Epithelial cell of prostate (primary cell): ENCODE data around the gene LDLR.
"Not testable (repeated sequence)": the region's sequence is repeated elsewhere in the genome, so short reads cannot be mapped to it uniquely, and the experiment has no call there.

ENCODE experiments used
- DNase-seq: peaks from one replicate; pipeline ENCODE4 v3.0.0-alpha.2; 2011; ENCODE audit warnings: low read depth, low spot score
- H3K27ac ChIP-seq: fragments of 450-650 bp; 2 replicates; pipeline ENCODE4 v1.5.1; 2017; ENCODE audit warnings: mild to moderate bottlenecking

LDLR gene

DNA sequence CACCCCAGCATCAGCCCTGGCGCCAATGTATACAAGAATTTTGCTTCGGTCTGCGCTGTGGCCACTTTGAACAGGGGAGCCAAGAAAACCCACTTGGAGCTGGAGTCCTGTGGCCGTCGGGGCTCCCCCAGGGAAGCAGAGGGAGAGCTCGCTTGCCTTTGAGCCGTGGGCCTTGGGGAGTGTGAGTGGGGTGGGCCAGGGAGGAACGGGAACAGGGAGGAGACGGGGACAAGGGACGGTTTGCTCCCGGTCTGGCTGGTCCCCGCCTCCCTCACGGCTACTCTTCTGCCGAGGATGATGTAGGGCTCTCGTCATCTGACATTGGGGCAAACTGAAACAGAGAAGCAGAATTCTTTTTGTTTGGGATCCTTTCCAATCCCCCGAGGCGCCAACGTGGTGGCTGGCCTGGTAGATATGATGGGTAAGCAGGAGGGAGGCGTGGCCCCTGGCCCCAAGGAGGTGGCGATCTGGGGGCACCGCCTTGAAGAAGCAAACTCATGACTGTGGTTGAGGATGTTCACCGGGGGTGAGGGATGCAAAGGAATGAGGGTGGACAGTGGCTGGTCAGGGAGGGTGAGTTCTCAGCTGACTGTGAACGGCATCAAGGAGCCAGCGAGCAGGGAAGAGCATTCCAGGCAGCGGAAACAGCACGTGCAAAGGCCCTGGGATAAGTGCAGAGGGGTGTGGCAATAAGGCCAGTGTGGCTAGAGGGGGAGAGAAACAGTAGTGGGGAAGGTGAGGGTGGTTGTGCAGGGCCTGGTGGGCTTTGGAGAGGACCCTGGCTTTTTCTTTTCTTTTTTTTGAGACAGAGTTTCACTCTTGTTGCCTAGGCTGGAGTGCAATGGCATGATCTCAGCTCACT, 77.2 kb downstream of the LDLR start:
- no peak for DNase-seq
- no peak overlapping the region for H3K27ac ChIP-seq

DNA sequence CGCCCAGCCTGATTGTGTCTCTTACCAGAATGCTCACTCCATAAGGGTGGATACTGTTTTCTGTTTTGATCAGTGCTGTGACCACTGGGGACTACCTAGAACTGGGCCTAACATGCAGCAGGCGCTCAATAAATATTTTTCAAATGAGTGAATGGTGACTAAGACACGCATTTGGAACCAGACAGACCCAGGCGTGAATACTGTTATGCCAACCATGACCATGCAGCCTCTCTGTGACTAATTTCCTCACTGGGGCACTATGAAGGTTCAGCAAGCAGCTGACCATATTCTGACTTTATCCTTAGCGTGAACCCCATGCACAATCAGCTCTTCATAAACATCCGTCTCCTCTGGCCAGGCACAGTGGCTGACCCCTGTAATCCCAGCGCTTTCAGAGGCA, 79.3 kb downstream of the LDLR start:
- DNase-seq, result peak; percentile 89
- H3K27ac ChIP-seq, result peak overlapping the region; percentile 94

DNA sequence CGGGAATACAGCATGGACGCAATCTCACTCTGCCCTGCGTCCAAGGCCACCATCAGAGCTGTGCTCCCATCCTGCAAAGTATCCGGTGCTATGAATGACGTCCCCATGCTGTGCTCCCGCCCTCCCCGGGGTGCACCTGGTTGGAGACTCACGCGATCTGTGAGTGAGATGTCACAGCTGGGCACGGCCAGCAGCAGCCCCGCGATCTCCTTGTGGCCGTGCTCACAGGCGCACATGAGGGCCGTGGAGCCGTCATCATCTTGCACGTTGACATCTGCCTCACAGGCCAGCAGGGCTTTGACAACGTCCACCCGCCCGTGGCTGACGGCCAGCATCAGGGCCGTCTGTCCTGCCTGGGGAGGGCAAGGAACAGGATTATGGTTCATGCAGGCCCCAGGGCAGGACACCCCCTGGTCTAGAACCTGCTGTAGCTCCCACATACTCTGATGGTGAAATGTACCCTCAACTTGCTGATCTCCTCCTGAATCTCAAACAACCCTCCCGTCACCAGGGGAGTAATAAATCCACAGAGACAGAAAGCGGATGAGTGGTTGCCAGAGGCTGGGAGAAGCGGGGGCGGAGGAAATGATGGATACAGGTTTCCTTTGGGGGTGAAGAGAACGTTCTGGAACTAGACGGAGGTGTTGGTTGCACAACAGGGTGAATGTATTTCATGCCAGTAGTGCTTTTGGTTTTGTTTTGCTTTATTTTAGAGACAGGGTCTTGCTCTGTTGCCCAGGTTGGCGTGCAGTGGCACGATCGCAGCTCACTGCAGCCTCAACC, 80.8 kb downstream of the LDLR start:
- DNase-seq, result no peak
- no peak overlapping the region for H3K27ac ChIP-seq

DNA sequence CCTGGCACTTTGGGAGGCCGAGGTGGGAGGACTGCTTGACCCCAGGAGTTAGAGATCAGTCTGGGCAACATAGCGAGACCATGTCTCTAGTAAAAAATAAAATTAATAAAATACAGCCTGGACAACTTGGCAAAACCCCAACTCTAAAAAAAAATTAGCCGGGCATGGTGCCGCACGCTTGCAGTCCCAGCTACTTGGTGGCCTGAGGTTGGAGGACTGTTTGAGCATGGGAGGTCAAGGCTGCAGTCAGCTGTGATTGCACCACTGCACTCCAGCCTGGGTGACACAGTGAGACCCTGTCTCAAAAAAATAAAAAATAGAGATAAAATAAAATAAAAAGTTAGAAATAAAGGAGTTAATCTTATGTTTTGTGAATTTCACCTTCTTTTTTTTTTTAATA, 81.9 kb downstream of the LDLR start:
- H3K27ac ChIP-seq, result no peak overlapping the region
- no peak for DNase-seq

DNA sequence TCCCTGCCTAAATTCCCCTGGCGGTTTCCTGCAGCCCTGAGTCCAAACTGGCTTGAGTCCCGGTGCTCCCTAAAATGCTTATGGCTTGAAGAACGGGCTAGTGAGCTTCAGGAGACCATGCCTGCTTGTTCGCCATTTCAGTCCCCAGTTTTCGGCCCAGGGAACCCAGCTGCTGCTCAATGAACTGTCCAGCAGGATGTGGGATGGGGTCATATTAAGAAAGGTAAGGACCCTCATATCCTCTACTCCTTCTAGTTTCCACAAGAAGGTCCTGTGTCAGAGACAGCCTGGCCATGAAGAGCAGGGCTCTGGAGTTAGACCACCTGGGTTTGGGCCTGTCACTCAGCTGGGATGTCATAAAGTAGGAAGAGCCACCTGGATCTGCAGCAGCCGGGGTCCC, 83.3 kb downstream of the LDLR start:
- DNase-seq, result no peak
- no peak overlapping the region for H3K27ac ChIP-seq

DNA sequence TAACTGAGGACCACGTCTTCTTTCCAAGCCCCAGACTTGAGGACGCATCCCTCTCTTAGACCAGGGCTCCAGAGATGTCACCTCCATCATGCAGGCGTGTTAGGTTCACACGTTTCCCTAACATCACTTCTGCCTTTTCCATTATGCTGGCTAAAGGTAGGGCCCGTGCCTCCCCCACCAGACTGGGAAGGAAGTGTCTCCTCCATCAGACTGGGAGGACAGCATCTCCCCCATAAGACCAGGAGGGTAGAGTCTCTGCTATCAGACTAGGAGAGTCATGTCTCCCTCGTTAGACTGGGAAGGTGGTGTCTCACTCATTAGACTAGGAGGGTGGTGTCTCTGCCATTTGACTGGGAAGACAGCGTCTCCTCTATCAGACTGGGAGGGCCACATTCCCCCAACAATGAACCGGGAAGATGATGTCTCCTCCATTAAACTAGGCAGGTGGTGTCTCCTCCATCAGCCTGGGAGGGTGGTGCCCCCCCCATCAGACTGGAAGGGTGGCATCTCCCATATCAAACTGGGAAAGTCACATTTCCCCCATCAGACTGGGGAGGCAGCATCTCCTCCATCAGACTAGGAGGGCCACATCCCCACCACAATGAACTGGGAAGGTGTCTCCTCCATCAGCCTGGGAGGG, 84.4 kb downstream of the LDLR start:
- no peak overlapping the region for H3K27ac ChIP-seq
- DNase-seq, result no peak

DNA sequence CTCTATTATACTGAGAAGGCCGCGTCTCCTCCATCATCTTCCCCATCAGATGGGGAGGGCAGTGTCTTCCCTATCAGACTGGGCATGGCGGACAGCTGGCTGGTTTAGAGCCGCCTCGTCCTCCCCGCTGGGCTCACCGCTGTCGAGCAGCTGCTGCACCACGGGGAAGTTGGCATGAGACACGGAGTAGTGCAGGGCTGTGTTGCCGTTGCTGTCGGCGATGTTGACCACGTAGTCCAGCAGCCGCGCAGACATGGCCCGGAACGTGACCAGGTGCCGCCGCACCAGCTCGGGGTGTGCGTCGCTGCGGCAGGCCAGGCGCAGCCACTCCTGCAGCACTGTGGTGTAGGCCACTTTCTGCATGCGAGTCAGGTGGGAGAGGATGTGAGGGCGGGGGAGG, 85.1 kb downstream of the LDLR start:
- no peak for DNase-seq
- H3K27ac ChIP-seq, result no peak overlapping the region

DNA sequence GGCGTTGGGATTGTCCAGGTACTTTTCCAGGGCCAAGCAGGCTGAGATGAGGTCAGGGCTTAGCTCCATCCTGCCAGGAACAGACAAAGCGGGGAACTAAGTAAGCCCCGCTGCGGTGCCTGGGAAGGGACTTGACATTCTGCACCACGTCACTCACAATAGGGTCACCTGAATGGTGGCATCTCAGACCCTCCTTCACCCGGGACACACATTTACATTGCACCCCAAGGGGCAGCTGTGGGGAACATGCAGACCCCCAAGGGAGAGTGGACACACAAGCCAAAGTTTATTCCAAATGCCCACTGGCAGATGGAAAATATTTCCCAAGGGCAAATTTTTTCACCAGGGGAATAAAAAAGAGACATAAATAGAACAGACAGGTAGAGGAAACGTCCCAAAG, 86.7 kb downstream of the LDLR start:
- DNase-seq, result no peak
- H3K27ac ChIP-seq, result no peak overlapping the region

DNA sequence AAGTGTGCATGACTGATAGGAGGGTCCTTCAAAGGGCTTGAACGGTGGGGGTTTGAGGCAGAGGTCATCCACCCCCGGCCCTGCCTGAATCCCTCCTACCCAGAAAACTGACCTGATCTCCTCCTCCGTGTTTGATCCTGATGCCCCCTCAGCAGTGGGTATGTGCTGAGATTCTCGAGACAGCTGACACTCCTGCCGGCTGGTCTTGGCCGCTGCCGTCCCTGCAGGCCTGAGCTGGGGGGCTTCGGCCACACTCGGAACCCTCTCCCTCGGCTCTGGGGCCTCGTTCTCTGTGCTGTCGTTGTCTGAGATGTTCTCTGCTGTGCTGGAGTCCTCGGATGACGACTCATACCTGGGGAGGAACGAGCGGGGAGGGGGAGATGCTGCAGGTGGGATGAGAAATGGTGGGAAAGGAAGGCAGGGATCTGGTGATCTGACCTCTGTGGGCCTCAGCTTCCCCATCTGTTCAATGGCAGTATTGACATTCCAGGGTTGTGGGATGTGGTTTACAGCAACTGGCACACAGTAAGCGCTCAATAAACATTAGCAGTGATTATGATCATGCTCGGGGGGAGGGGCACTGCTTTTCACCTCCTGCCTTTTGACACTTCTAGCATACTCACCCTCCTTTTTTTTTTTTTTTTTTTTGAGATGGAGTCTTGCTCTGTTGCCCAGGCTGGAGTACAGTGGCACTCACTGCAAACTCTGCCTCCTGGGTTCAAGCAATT, 87.4 kb downstream of the LDLR start:
- no peak for DNase-seq
- H3K27ac ChIP-seq, result no peak overlapping the region

DNA sequence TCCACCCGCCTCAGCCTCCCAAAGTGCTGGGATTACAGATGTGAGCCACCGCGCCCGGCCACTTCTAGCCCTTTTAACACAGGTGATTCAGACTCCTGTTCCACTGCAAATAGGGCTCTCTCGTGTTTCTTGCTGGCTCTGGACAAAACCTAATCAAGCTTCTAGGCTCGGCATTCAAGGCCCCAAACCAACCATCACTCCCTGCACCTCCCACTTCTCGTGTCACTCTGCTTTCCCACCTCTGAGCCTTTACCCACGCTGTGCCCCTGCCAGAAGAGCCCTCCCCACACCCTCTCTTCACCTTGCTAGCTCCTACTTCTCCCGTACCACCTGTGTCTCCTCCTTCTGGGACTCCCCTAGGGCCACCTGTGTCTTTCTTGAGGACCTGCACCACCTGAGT, 88.3 kb downstream of the LDLR start:
- no peak overlapping the region for H3K27ac ChIP-seq
- DNase-seq, result no peak

DNA sequence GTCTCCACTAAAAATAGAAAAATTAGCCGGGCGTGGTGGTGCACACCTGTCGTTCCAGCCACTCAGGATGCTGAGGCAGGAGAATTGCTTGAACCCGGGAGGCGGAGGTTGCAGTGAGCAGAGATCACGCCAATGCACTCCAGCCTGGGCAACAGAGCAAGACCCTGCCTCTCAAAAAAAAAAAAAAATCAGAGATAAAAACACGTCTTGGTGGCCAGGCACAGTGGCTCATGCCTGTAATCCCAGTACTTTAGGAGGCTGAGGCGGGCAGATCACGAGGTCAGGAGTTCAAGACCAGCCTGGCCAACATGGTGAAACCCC, 89.8 kb downstream of the LDLR start:
- not testable (repeated sequence) for H3K27ac ChIP-seq, DNase-seq

DNA sequence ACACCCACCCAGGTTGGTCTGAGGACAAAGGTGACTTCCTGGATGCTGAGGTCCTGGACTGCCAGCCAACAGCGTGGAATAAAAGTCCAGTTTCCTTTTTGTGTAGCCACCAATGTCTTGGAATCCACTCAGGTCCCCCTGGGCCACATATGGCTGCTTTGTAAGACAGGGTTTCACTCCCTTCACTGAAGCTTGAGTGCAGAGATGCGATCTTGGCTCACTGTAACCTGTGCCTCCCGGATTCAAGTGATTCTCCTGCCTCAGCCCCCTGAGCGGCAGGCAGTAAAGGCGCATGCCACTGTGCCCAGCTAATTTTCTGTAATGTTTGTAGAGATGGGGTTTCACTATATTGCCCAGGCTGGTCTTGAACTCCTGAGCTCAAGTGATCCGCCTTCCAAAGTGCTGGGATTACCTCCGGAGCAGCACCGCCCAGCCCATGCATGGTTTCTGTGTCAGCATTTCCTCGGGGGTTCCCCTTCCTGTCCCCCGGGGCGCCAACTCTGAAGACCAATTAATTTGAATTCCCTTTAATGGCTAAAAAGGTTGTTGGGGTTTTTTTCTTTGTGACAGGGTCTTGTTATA, 90.5 kb downstream of the LDLR start:
- DNase-seq, result no peak
- no peak overlapping the region for H3K27ac ChIP-seq

DNA sequence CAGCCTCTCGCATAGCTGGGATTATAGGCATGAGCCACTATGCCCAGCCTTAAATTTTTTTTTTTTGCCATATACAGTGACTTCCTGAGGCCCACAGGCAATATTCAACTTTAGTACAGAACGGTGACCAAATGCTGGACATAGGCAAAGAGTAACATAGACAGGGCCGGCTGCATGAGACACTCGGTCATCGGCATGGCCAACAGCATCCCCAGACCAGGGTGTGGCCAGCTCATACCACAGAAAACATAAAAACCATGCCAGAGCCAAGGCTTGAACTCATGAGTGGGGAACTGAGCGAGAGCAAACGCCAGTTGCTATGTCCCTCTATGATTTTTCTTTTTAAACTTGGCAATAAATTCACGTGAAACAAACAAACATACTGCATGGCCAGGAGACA, 91.1 kb downstream of the LDLR start:
- no peak overlapping the region for H3K27ac ChIP-seq
- DNase-seq, result no peak

DNA sequence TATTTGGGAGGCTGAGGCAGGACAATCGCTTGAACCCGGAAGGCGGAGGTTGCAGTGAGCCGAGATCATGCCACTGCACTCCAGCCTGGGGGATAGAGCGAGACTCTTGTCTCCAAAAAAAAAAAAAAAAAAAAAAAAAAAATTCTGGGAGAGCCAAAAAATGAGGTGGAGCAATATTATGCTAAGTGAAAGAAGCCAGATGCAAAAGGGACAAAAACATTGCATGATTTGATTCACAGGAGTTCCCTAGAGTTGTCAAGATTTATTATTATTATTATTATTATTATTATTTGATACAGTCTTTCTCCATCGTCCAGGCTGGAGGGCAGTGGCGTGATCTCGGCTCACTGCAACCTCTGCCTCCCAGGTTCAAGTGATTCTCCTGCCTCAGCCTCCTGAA, 91.7 kb downstream of the LDLR start:
- DNase-seq, result not testable (repeated sequence)

DNA sequence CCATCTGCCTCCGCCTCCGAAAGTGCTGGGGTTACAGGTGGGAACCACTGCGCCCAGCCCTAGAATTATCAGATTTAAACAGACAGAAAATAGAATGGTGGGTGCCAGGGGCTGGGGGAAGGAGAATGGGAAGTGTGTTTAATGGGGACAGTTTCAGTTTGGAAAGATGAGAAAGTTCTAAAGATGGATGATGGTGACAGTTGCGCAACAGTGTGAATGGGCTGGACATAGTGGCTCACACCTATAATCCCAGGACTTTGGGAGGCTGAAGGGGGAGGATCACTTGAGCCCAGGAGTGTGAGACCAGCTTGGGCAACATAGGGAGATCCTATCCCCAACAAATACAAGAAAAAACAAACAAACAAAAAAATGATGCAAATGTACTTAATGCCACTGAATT, 92.2 kb downstream of the LDLR start:
- no peak overlapping the region for H3K27ac ChIP-seq
- DNase-seq, result no peak

More for the DNA sequence above, 91.7 kb downstream of the LDLR start:
- not testable (repeated sequence) for H3K27ac ChIP-seq
